A549 treated with DMSO at 1 μM for 4 hours (cell line): ENCODE results near the gene IL6ST. TPM values are rescaled to one million over a fixed set of nuclear protein-coding genes. Genes with fewer than 3 reads are reported as not detected.

Experiments used
- total RNA-seq: library from RNA; stranded (reverse); fragments of 200-300 nt; extraction: Qiagen RNA extraction; gene quantifications from 5 replicates; pipeline ENCODE4 v1.2.3, GENCODE V29; 2022; ENCODE audit warnings: low read depth

Gene IL6ST
- 36.9 to 61.3 TPM (median 54.9 TPM) in 5 replicates for total RNA-seq

DNA sequence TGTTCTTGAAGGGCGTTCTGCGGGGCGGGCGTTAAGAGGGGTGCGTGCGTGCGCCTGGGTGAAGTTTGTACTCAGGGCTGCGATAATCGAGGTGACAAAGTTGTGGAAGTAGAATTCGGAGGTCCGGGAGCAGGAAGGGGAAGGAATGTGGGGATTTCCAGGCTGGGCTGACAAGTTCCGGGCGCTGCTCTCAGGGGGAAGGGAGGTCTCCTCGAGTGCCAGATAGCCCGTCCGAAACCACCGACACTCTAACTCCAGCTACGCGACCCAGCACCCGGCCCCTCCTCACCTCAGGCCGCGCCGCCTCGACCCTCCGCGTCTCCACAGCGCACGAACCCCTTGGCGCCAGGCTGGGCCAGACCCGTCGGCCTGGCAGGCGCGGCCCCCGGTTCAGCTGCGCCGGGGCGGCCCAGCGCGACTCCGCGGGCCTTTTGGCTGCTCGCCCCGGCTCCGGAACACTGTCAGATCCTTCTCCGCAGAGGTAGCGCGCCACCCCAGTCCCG is at the start of gene IL6ST:
Gene IL6ST, minus strand, starts transcription at position 469 of the 503 bp plus-strand sequence. CDS start 18,685 bp downstream, outside the sequence.

Other genes with a start within 250 kb of the IL6ST start
- gene IL31RA, start 143.6 kb downstream of the IL6ST start, total RNA-seq = 1.5 to 1.9 TPM (median 1.7 TPM) in 5 replicates
- gene ANKRD55, start 238.4 kb upstream of the IL6ST start, total RNA-seq = 0.05 TPM in 1 of 5 replicates, not detected in the others